Karpas-422 (cell line): ENCODE measurements around the gene LRRC27. TPM values are rescaled to one million over a fixed set of nuclear protein-coding genes. Genes with fewer than 3 reads are reported as not detected.

Experiments used
- DNase-seq: peaks from one replicate; pipeline ENCODE4 v3.0.0-alpha.2; 2015
- H2AFZ ChIP-seq: fragments of 200-600 bp; sonication (generic); 2 replicates; pipeline ENCODE4 v1.6.1; 2014; ENCODE audit warnings: antibody characterized with exemption, low read length, mixed read lengths
- H3K27ac ChIP-seq: fragments of 200-600 bp; sonication (generic); 2 replicates; pipeline ENCODE4 v1.5.1; 2014; ENCODE audit warnings: mild to moderate bottlenecking, low read length, moderate library complexity
- H3K27me3 ChIP-seq: fragments of 200-600 bp; sonication (generic); 2 replicates; pipeline ENCODE4 v1.6.1; 2014; ENCODE audit warnings: low read length, mixed read lengths
- H3K36me3 ChIP-seq: fragments of 200-600 bp; sonication (generic); 2 replicates; pipeline ENCODE4 v1.6.1; 2014; ENCODE audit warnings: low read length, mixed read lengths; ENCODE audit not compliant: insufficient read depth
- H3K4me1 ChIP-seq: fragments of 200-600 bp; sonication (generic); 2 replicates; pipeline ENCODE4 v1.6.1; 2014; ENCODE audit warnings: mild to moderate bottlenecking, low read length, mixed read lengths
- H3K4me2 ChIP-seq: fragments of 200-600 bp; sonication (generic); 2 replicates; pipeline ENCODE4 v1.6.1; 2014; ENCODE audit warnings: low read length, low read depth, mild to moderate bottlenecking; ENCODE audit not compliant: poor library complexity, severe bottlenecking
- H3K4me3 ChIP-seq: fragments of 200-600 bp; sonication (generic); 2 replicates; pipeline ENCODE4 v1.5.1; 2014; ENCODE audit warnings: mild to moderate bottlenecking, antibody characterized with exemption, low read length, mixed read lengths
- H3K79me2 ChIP-seq: fragments of 200-600 bp; sonication (generic); 2 replicates; pipeline ENCODE4 v1.6.1; 2014; ENCODE audit warnings: mild to moderate bottlenecking, low read length, mixed read lengths
- H3K9ac ChIP-seq: fragments of 200-600 bp; sonication (generic); 2 replicates; pipeline ENCODE4 v1.6.0; 2014; ENCODE audit warnings: low read length
- H3K9me2 ChIP-seq: fragments of 200-600 bp; sonication (generic), shearing (Covaris generic); replicated peaks from 2 replicates; pipeline ENCODE4 v1.6.0; 2014; ENCODE audit warnings: mild to moderate bottlenecking, low read length, moderate library complexity; ENCODE audit not compliant: insufficient read depth
- H3K9me3 ChIP-seq: fragments of 300-700, 200-600 bp; sonication (generic); 2 replicates; pipeline ENCODE4 v1.6.1; 2014; ENCODE audit warnings: low read length, mixed read lengths
- H4K20me1 ChIP-seq: fragments of 200-600 bp; sonication (generic); 2 replicates; pipeline ENCODE4 v1.6.1; 2014; ENCODE audit warnings: mild to moderate bottlenecking, antibody characterized with exemption, low read length, low read depth; ENCODE audit not compliant: insufficient read depth
- total RNA-seq: library from RNA; depleted of rRNA; stranded (reverse); fragments of >200 nt; shearing (Covaris generic); gene quantifications from 2 replicates; pipeline ENCODE4 v1.2.3, GENCODE V29; 2014; ENCODE audit warnings: low replicate concordance

Gene LRRC27
- total RNA-seq, 1 experiment from 2014 or later, result 2.2 TPM

DNA sequence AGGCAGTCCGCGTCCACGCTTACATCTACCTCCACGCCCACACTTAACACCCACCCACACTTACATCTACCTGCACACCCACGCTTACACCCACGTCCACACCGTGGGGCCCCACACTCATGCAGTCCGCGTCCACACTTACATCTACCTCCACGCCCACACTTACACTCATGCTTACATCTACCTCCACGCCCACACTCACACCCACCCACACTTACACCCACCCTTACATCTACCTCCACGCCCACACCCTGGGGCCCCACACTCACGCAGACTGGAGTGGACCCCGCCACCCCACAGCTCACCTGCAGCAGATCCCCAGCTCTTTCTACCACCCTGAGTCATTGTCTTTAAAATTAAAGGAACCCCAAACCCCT lies 32.6 kb downstream of the LRRC27 start:
- Histone ChIP-seq H3K9me2 (no peaks in the 10 kb centered on the region), H3K4me3 (no peak overlapping the region), H3K4me1 (no peaks in the 10 kb centered on the region), H2AFZ (no peak overlapping the region), H3K9ac (no peak overlapping the region), H3K9me3 (no peaks in the 10 kb centered on the region), H3K27me3 (no peaks in the 10 kb centered on the region), H3K27ac (no peak overlapping the region), H4K20me1 (no peaks in the 10 kb centered on the region), H3K4me2 (no peak overlapping the region), H3K36me3 (no peaks in the 10 kb centered on the region), H3K79me2 (no peaks in the 10 kb centered on the region)
- DNase-seq, result no peak

DNA sequence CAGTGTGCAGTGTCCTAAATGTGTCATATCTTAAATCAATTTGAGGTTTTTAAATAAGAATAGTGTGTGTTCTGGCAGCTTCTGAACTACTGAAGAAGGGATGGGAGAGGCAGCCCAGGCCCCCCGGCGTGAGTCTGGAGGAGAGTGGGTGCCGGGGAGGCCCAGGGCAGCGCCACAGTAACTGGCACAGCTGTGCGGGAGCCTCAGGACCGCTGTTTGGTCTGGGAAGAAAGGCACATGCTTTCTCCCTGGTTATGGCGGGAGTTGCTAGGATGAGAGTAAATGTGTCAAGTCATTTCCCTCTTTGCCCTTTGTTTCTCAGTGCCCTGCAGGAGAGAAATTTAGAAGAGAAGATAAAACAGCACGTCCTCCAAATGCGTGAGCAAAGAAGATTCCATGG lies 33.1 kb downstream of the LRRC27 start:
- H3K9ac ChIP-seq, result no peak overlapping the region
- no peak overlapping the region for H3K4me2 ChIP-seq
- no peaks in the 10 kb centered on the region for H3K9me2 ChIP-seq
- H3K4me3 ChIP-seq, result no peak overlapping the region
- H3K9me3 ChIP-seq, result no peaks in the 10 kb centered on the region
- H4K20me1 ChIP-seq, result no peaks in the 10 kb centered on the region
- no peak for DNase-seq
- no peak overlapping the region for H2AFZ ChIP-seq
- H3K27ac ChIP-seq, result no peak overlapping the region
- H3K36me3 ChIP-seq, result no peaks in the 10 kb centered on the region
- H3K4me1 ChIP-seq, result no peaks in the 10 kb centered on the region
- no peaks in the 10 kb centered on the region for H3K27me3 ChIP-seq
- no peaks in the 10 kb centered on the region for H3K79me2 ChIP-seq

DNA sequence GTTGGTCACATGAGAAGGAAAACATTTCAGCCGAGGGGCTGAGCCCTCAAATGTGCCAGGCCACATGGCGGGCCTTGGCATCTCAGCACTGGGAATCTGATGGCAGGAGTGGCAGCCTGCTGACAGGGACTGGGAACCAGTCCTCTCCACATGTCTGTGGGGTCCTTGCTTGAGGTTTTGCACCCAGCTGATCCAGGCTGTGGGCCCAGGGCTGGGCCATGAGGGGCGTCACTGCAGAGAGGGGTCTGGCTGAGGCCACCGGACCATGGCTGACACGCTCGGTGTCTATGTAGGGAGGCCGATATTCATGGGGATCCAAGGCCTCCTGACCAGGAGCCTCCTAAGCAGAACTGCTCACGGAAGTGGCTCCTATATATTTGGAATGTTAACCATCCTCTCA lies 34.0 kb downstream of the LRRC27 start:
- Histone ChIP-seq H2AFZ (no peak overlapping the region), H3K79me2 (no peaks in the 10 kb centered on the region), H3K4me2 (no peak overlapping the region), H3K9ac (no peak overlapping the region), H3K4me1 (no peaks in the 10 kb centered on the region), H3K36me3 (no peaks in the 10 kb centered on the region), H4K20me1 (no peaks in the 10 kb centered on the region), H3K27me3 (no peaks in the 10 kb centered on the region), H3K9me3 (no peaks in the 10 kb centered on the region), H3K27ac (no peak overlapping the region), H3K9me2 (no peaks in the 10 kb centered on the region), H3K4me3 (no peak overlapping the region)
- DNase-seq, result no peak

DNA sequence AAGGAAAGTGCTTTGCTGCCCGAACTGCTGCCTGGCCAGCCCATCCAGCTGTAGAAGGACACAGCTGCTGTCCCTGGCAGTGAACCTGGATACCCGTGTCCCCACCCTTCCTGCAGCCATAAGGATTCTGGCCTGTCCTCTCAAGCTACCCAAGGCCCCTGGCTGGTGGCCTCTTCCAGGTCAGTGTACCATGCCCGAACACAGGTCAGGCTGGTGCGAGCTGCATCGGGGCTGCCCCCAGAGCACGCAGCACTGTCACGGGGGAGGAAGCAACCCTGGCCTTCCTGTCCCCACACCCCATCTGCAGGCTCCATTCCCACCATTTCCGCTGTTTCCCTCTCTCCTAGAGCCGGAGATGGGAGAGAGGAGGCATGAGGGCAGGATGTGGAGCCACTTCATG lies 34.5 kb downstream of the LRRC27 start:
- Histone ChIP-seq H3K27me3 (no peaks in the 10 kb centered on the region), H3K9me3 (no peaks in the 10 kb centered on the region), H3K27ac (no peak overlapping the region), H2AFZ (no peak overlapping the region), H3K4me2 (no peak overlapping the region), H3K79me2 (no peaks in the 10 kb centered on the region), H3K4me1 (no peaks in the 10 kb centered on the region), H3K4me3 (no peak overlapping the region), H3K9ac (no peak overlapping the region), H4K20me1 (no peaks in the 10 kb centered on the region), H3K36me3 (no peaks in the 10 kb centered on the region), H3K9me2 (no peaks in the 10 kb centered on the region)
- DNase-seq, result no peak

DNA sequence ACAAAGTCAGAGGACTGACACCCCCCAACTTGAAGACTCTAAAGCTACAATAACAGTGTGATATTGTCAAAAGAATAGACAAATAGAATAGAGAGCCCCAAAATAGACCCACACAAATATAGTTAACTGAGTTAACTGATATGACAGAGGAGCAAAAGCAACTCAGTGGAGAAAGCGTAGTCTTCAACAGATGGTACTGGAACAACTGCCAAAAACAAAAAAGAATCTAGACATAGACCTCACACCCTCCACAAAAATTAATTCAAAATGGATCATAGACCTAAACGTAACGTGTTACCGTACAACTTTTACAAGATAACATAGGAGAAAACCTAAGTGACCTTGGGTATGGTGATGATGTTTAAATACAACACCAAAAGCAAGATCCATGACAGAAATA lies 36.4 kb downstream of the LRRC27 start:
- Histone ChIP-seq H3K79me2 (no peaks in the 10 kb centered on the region), H3K4me3 (no peak overlapping the region), H3K4me2 (no peak overlapping the region), H2AFZ (no peak overlapping the region), H3K27ac (no peak overlapping the region), H3K9me3 (no peaks in the 10 kb centered on the region), H3K36me3 (no peaks in the 10 kb centered on the region), H3K4me1 (no peaks in the 10 kb centered on the region), H3K9me2 (no peaks in the 10 kb centered on the region), H4K20me1 (no peaks in the 10 kb centered on the region), H3K9ac (no peak overlapping the region), H3K27me3 (no peaks in the 10 kb centered on the region)
- no peak for DNase-seq

DNA sequence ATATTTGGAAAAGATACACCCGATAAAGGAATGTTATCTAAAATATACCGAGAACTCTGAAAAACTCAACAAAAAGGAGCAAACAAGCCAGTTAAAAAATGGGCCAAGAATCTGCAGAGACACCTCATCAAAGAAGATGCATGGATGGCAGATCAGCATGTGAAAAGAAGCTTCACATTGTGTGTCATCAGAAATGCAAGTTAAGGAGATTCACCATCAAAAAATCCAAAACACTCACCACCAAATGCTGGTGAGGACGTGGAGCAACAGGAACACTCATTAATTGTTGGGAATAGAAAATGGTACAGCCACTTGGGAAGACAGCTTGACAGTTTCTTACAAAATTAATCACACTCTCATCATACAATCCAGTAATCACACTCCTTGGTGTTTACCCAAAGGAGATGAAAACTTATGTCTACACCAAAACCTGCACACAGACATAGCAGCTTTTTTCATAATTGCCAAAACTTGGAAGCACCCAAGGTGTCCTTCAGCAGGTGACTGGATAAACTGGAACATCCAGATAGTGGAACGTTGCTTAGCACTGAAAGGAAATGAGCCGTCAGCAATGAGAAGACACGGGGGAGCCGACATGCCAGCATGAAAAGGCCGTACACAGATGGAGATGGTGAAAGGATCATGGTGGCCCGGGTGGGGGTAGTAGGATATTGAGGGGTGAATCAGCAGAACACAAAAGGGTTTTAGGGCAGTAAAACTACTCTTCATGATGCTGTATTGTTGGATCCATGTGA lies 37.1 kb downstream of the LRRC27 start:
- no peak overlapping the region for H3K4me3 ChIP-seq
- H2AFZ ChIP-seq, result no peak overlapping the region
- no peaks in the 10 kb centered on the region for H3K4me1 ChIP-seq
- no peaks in the 10 kb centered on the region for H3K79me2 ChIP-seq
- no peaks in the 10 kb centered on the region for H3K36me3 ChIP-seq
- H4K20me1 ChIP-seq, result no peaks in the 10 kb centered on the region
- no peak overlapping the region for H3K9ac ChIP-seq
- H3K4me2 ChIP-seq, result no peak overlapping the region
- no peak overlapping the region for H3K27ac ChIP-seq
- no peaks in the 10 kb centered on the region for H3K27me3 ChIP-seq
- DNase-seq, result no peak
- H3K9me2 ChIP-seq, result no peaks in the 10 kb centered on the region
- H3K9me3 ChIP-seq, result no peaks in the 10 kb centered on the region

DNA sequence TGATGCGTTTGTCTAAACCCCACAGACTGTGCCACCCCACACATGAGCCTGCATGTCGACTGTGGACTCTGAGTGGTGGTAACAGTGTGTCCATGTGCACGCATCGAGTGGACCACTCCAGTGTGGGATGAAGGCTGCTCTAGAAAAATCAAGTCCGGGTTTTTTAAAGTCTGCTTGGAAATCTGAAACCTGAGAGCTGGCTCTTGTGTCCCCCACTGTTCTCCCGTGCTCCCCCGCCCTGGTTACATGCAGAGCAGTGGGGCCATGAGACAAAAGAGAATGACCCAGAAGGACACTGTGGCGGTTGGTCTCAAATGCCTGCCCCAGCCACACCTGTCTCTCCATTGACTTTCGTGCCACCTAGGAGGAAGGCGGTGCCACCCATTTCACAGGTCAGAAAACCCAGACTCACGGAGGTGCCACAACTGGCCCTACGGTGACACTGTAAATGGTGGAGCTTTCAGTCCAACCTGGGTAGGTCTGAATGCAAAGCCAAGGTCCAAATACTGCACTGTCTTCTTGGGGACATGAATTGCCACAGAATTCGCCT lies 37.7 kb downstream of the LRRC27 start:
- Histone ChIP-seq H2AFZ (no peak overlapping the region), H3K79me2 (no peaks in the 10 kb centered on the region), H3K4me2 (no peak overlapping the region), H3K9me2 (no peaks in the 10 kb centered on the region), H3K4me3 (no peak overlapping the region), H3K4me1 (no peaks in the 10 kb centered on the region), H3K27ac (no peak overlapping the region), H4K20me1 (no peaks in the 10 kb centered on the region), H3K36me3 (no peaks in the 10 kb centered on the region), H3K9ac (no peak overlapping the region), H3K27me3 (no peaks in the 10 kb centered on the region), H3K9me3 (no peaks in the 10 kb centered on the region)
- no peak for DNase-seq

DNA sequence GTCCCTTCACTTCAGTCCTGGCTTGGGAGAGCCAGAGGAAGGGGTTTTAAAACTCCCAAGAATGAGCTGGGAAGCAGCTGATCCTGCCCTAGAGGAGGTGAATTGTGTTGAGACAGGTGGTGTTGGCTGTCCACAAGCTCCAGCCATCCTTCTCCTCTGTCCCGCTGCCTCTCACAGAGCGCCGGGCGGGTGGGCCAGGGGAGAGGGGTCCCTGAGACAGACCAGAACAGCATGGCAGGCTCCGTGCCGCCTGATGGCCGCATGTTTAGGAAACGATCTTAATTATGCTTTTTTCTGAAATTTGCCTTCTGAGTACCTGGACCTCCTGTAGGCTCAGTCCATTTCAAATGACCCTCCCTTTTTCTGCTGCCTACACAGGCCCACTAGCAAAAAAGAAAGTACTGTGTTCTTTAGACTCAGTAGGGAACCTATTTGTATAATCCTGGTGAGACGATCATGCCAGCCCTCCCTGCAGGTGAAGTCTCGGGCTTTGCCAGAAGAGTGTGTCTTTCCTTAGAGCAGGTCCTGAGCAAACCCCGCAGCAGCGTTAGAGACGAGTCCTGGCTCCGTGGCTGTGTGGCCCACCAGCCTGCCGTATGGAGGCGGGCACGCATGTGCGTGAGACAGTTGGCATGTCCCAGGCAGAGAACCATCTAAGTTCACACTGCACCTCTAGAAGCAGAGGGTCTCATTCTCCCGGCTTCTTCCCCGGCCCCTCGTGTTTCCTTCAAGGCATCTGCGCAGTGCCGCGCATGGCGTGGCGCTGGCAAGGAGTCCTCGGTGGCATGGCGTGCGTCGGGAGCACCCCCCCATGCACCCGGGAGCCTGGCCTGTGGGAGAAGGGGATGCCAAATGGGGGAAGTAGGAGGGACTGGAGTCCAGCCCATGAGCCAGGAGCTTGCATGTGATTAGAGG lies 38.7 kb downstream of the LRRC27 start:
- Histone ChIP-seq H3K79me2 (no peaks in the 10 kb centered on the region), H3K27ac (no peak overlapping the region), H3K4me2 (no peak overlapping the region), H3K9me3 (no peaks in the 10 kb centered on the region), H4K20me1 (no peaks in the 10 kb centered on the region), H3K36me3 (no peaks in the 10 kb centered on the region), H3K9ac (no peak overlapping the region), H2AFZ (no peak overlapping the region), H3K4me3 (no peak overlapping the region), H3K27me3 (no peaks in the 10 kb centered on the region), H3K9me2 (no peaks in the 10 kb centered on the region), H3K4me1 (no peaks in the 10 kb centered on the region)
- DNase-seq, result no peak
